DMS53 (cell line): Measurements from ENCODE around the gene PAAF1.
A peak's percentile ranks its signal among the peaks of the same experiment; 100 is the strongest.
"Not testable (repeated sequence)": the region's sequence is repeated elsewhere in the genome, so short reads cannot be mapped to it uniquely, and the experiment has no call there.

Experiments
- DNase-seq: peaks from one replicate; lab custom pipeline; 2025; lab: John Stamatoyannopoulos, UW

PAAF1 gene

GRCh38 chr11:73883856-73884255, 7.1 kb downstream of the PAAF1 start:
- DNase-seq = no peak

- DNase-seq = no peak
Observed at GRCh38 chr11:73888244-73888643, 11.4 kb downstream of the PAAF1 start.

- no peak for DNase-seq
Observed at GRCh38 chr11:73889019-73889418, 12.2 kb downstream of the PAAF1 start.

GRCh38 chr11:73889536-73889935, 12.7 kb downstream of the PAAF1 start:
- DNase-seq = no peak

- no peak for DNase-seq
Observed at GRCh38 chr11:73893041-73893440, 16.2 kb downstream of the PAAF1 start.

GRCh38 chr11:73894725-73895335, 18.0 kb downstream of the PAAF1 start:
- DNase-seq = no peak

- no peak for DNase-seq
Observed at GRCh38 chr11:73902303-73902702, 25.5 kb downstream of the PAAF1 start.

GRCh38 chr11:73907191-73907590, 30.4 kb downstream of the PAAF1 start:
- peak; percentile 38 for DNase-seq

- no peak for DNase-seq
Observed at GRCh38 chr11:73912026-73912425, 35.2 kb downstream of the PAAF1 start.

GRCh38 chr11:73913472-73913871, 36.7 kb downstream of the PAAF1 start:
- no peak for DNase-seq

GRCh38 chr11:73914284-73914683, 37.5 kb downstream of the PAAF1 start:
- no peak for DNase-seq

GRCh38 chr11:73916435-73916834, 39.6 kb downstream of the PAAF1 start:
- DNase-seq = peak; percentile 27

- DNase-seq = no peak
Observed at GRCh38 chr11:73921180-73921579, 44.4 kb downstream of the PAAF1 start.

GRCh38 chr11:73929388-73929787, 52.6 kb downstream of the PAAF1 start:
- no peak for DNase-seq

GRCh38 chr11:73931039-73931645, 54.3 kb downstream of the PAAF1 start:
- peak; percentile 90 for DNase-seq

- no peak for DNase-seq
Observed at GRCh38 chr11:73931951-73932350, 55.2 kb downstream of the PAAF1 start.

- DNase-seq = no peak
Observed at GRCh38 chr11:73932781-73933180, 56.0 kb downstream of the PAAF1 start.

GRCh38 chr11:73936047-73936446, 59.2 kb downstream of the PAAF1 start:
- not testable (repeated sequence) for DNase-seq

GRCh38 chr11:73939096-73939495, 62.3 kb downstream of the PAAF1 start:
- DNase-seq = no peak

- no peak for DNase-seq
Observed at GRCh38 chr11:73940801-73941570, 64.2 kb downstream of the PAAF1 start.

- DNase-seq = no peak
Observed at GRCh38 chr11:73942010-73942409, 65.2 kb downstream of the PAAF1 start.

GRCh38 chr11:73944085-73944484, 67.3 kb downstream of the PAAF1 start:
- no peak for DNase-seq

- no peak for DNase-seq
Observed at GRCh38 chr11:73944901-73945300, 68.1 kb downstream of the PAAF1 start.
